NCI-H1930 (cell line): Measurements from ENCODE around the gene SIPA1L2.
"Not testable (repeated sequence)": the region's sequence is repeated elsewhere in the genome, so short reads cannot be mapped to it uniquely, and the experiment has no call there.

Source experiments
- DNase-seq, 2 experiments: peaks; one replicate each; lab custom pipeline; 2025; lab: John Stamatoyannopoulos, UW

The SIPA1L2 gene

GRCh38 chr1:232615306-232615800 lies 14.6 kb downstream of the SIPA1L2 start:
- no peak for DNase-seq

GRCh38 chr1:232614811-232615210 lies 15.1 kb downstream of the SIPA1L2 start:
- DNase-seq = no peak

- peak; percentile 22 to 73 for DNase-seq
Observed at GRCh38 chr1:232613752-232614381, 16.1 kb downstream of the SIPA1L2 start.

- DNase-seq = not testable (repeated sequence)
Observed at GRCh38 chr1:232612836-232613235, 17.1 kb downstream of the SIPA1L2 start.

DNA sequence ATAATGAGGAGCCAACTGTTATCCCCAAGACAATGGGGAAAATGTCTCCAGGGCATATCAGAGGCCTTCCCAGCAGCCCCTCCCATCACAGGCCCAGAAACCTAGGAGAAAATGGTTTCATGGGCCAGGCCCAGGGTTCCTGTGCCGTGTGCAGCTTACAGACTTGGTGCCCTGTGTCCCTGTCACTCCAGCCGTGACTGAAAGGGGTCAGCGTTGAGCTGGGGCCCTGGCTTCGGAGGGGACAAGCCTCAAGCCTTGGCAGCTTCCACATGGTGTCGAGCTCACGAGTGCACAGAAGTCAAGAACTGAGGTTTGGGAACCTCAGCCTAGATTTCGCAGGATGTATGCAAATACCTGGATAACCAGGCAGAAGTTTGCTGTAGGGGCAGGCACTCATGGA lies 18.1 kb downstream of the SIPA1L2 start:
- DNase-seq = no peak

GRCh38 chr1:232610902-232611745 lies 18.8 kb downstream of the SIPA1L2 start:
- not testable (repeated sequence) for DNase-seq

GRCh38 chr1:232610192-232610901 lies 19.6 kb downstream of the SIPA1L2 start:
- no peak for DNase-seq

DNA sequence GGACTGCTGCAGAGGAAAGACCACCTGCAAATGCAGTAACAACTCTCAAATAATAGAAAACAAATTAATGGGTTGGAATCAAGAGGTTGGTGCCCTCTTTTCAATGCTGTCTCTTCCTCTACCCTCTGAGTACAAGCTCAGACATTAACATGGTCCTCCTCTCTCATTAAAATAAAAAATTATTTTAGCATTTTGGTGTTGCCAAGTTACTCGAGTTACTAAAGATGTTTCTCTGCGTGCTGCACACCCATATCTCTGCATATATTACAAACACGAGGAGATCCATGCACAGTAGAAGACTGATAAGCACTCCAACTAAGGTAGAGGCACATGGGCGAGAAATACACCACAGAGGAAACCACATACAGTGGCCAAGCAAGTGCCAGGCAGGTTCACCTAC lies 21.5 kb downstream of the SIPA1L2 start:
- no peak for DNase-seq

DNA sequence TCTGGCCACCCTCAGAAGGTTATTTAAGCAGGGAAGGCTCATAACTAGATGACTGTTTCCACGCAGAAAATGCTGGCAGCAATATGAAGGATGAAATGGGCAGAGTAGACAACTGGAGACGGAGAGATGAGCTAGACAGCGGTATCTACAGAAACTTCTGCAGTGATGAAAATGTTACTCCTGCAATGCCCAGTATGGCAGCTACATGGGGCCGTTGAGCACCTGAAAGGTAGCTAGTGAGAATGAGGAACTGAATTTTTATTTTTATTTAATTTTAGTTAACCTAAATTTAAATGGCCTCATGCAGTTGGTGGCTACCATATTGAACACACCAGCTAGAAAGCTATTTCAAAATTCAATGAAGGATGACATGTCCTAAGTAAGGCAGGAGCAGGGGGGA lies 27.3 kb downstream of the SIPA1L2 start:
- DNase-seq = no peak

DNA sequence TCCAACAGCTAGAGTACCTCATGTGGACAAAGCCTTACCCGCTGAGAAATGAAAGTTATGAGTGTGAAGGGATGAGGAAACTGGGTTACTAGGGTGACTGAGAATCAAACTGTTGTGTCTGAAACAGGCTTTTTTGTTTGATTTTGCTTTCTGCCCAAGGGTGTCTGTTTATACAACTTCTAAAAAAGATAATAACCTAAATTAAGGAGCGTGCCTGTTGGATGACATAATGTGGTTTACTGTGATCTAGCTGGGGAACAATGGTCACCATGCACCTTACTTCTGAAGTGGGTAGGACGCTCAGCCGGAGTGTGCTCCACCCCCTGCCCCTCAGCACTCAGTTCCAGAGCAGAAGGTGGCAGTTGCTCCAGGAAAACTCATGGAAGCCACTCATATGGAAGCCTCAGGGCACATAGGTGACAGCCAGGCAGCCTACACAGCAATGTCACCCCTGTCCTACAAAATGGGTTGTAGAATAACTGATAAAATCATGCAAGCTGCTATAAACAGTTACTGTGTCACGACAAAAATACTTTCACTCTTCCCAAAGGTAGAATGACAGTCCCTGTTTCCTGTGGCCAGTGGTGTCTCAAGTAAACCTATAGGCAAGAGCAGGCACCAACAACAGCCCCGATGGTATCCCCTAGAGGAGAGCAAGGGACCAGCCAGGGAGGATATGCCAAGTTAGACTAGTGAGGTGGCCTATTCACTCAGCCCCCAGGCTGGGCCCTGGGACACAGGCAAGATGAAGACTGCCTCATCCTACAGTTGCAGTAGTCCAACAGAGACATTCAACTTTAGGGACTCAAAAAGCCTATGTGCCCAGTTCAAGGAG lies 29.3 kb downstream of the SIPA1L2 start:
- DNase-seq = peak in 1 of 2 experiments; percentile 19

DNA sequence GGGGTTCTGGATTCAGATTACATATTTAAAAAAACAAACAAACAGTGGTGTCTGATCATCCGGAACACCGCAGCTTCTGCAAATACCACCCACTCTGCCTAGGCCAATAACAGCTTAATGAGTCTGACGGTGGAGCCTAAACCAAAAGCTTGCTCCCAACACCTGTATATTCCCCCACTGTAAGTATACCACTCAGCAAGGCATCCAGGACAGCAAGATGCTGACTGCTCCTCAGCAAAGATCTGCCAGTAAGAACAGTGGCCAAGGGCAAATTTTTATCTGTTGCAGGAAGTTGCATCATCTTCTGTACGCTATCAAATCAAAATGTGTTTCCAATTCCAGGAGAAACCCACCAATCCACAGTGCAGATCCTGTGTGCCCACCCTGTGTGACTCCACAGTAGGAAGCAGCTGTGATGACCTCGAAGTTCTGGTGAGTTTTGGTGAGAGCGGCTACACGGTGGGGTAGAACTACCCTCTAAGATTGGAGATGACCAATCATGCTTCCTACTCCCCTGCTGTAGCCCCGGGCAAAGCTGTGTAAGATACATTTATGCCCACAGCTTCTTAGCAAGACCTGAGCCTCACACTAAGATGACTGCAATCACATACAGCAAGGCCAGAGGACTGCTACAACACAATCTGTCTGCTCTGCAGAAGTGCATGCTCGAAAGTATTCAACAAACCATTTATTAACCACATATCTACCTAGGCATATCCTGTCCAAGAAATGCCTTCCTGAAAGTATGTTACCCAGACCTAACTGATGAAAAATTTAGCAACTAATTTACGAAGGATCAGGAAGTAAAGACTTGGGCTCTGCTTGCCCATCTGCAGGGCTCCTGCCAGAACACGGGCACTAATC lies 30.5 kb downstream of the SIPA1L2 start:
- peak in 1 of 2 experiments; percentile 66 for DNase-seq

- no peak for DNase-seq
Observed at GRCh38 chr1:232598837-232599177, 31.1 kb downstream of the SIPA1L2 start.

- no peak for DNase-seq
Observed at GRCh38 chr1:232598133-232598532, 31.8 kb downstream of the SIPA1L2 start.

- DNase-seq = no peak
Observed at GRCh38 chr1:232597721-232598120, 32.2 kb downstream of the SIPA1L2 start.

DNA sequence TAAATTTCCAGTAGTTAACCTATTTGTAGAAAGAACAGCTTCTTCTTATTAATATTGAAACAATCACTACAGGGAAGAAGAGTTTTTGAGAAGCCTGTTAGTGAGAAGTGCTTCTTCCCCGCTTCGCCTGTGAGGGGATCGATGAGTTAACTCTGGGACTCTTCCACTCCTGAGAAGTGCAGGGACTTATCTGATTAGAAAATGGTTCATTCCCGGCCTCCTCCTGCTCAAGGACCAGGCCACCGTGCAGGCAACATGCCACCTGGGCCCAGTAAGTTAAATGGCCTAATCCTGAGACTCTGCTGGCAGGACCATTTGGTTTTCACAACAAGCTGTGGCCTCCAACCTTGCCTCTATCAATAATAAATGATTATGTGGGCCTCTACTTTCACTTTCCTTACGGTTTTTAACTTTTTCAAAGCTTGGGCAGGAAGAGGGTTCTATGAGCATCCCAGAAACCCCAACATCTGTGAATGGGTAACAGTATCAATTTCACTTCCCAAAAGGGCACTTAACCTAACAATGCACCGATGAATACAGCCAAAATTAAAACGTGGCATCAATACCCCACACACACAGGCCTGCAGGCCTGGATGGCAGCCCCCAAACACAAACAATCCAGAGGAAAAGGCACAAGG lies 33.1 kb downstream of the SIPA1L2 start:
- no peak for DNase-seq

DNA sequence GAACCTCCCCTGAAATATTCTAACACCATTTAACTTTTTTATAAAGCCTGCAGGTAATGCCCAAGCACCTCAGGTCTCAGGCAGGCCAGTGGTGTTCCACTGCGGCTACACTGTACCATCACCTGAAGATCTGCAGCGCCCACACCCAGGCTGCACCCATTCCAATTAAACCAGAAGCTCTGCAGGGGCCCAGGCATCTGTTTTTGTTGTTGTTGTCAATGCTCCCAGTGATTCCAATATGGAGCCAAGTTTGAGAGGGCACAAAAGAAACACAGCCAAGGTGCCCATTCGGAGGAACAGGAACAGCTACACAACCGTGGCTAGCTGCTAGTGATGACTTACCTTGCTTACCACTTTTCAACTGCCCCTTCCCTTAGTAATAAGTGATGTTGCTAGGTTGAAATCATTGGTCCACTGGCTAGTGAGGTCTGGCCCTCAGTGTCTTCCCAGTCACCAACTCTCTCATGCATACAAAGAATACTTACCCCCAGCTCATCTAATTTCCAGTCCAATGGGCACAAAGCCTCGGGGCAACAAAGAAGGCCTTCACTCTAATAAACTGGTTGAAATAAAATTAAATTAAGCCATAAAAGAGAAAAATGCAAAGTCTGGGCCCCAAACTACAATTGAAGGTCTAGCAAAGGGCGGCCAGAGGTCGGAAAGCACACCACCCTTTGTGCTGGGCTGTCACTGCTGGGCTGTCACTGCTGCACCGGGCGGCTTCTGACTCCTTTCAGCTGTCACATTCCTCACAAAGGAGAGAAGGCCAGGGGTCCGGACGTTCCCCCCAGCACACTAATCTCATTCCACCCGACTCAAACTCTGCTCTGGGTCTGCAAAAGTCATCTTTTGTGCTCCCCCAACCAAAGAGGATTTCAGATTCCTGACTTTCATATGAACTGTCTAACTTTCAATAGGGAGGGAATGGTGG lies 34.9 kb downstream of the SIPA1L2 start:
- DNase-seq = no peak

- DNase-seq = no peak
Observed at GRCh38 chr1:232593717-232594502, 36.0 kb downstream of the SIPA1L2 start.

- DNase-seq = no peak
Observed at GRCh38 chr1:232591344-232591743, 38.6 kb downstream of the SIPA1L2 start.

GRCh38 chr1:232590744-232591082 lies 39.2 kb downstream of the SIPA1L2 start:
- no peak for DNase-seq
